Spleen (tissue), 11 donors: ENCODE measurements around the gene PRKG2. TPM values are rescaled to one million over a fixed set of nuclear protein-coding genes. Genes with fewer than 3 reads are reported as not detected.

Experiments
- DNase-seq: peaks from one replicate; pipeline ENCODE4 v3.0.0-alpha.2; 2020
- H3K27ac ChIP-seq, 8 donors: fragments of 200-600 bp; sonication (generic) in 7 of 8; 1 replicate in 4 of 8; 2 replicates in 4 of 8; pipeline versions ENCODE4 v1.5.0 to v1.8.0; 2016 to 2021; ENCODE audit warnings: inconsistent platforms in 4 of 8, mild to moderate bottlenecking in 4 of 8, moderate library complexity in 1 of 8
- H3K27me3 ChIP-seq, 7 donors: fragments of 200-600 bp; sonication (generic) in 6 of 7; replicated peaks in 1 of 7; 1 replicate in 4 of 7; 2 replicates in 3 of 7; pipeline versions ENCODE4 v1.5.0 to v1.8.0; 2016 to 2021; ENCODE audit warnings: inconsistent platforms in 3 of 7, mild to moderate bottlenecking in 1 of 7
- H3K36me3 ChIP-seq, 6 donors: fragments of 200-600 bp; sonication (generic) in 5 of 6; 1 replicate in 4 of 6; 2 replicates in 2 of 6; pipeline versions ENCODE4 v1.5.0 to v1.8.0; 2016 to 2021; ENCODE audit warnings: inconsistent platforms in 2 of 6
- H3K4me1 ChIP-seq, 6 donors: fragments of 200-600 bp; sonication (generic) in 5 of 6; 1 replicate in 3 of 6; 2 replicates in 3 of 6; pipeline versions ENCODE4 v1.5.0 to v1.8.0; 2016 to 2021; ENCODE audit warnings: inconsistent platforms in 3 of 6
- H3K4me3 ChIP-seq, 8 donors: fragments of 200-600 bp; sonication (generic) in 7 of 8; 1 replicate in 4 of 8; 2 replicates in 4 of 8; pipeline versions ENCODE4 v1.5.0 to v1.8.0; 2016 to 2021; ENCODE audit warnings: inconsistent platforms in 4 of 8, mild to moderate bottlenecking in 4 of 8, moderate library complexity in 2 of 8
- H3K9me3 ChIP-seq, 8 donors: fragments of 200-600 bp; sonication (generic) in 7 of 8; 1 replicate in 4 of 8; 2 replicates in 4 of 8; pipeline versions ENCODE4 v1.5.0 to v1.8.0; 2016 to 2021; ENCODE audit warnings: inconsistent platforms in 4 of 8
- CTCF ChIP-seq, 11 experiments: fragments of 200-600 bp in 7 of 11; fragments of 450-650 bp in 4 of 11; sonication (generic) in 4 of 11; IDR thresholded peaks in 8 of 11; conservative IDR thresholded peaks in 3 of 11; 1 replicate in 7 of 11; 2 replicates in 4 of 11; pipeline versions ENCODE4 v1.4.0 to v1.8.0; 2016 to 2021; ENCODE audit warnings: antibody characterized with exemption in 11 of 11, inconsistent platforms in 4 of 11, mild to moderate bottlenecking in 1 of 11
- POLR2A ChIP-seq, 3 donors: fragments of 450-650 bp; IDR thresholded peaks; one replicate each; pipeline ENCODE4 v1.5.1; 2017; ENCODE audit warnings: antibody characterized with exemption in 3 of 3, mild to moderate bottlenecking in 1 of 3
- POLR2AphosphoS5 ChIP-seq, 3 donors: sonication (generic); formaldehyde crosslinking; IDR thresholded peaks; one replicate each; pipeline ENCODE4 v1.5.1; 2017; ENCODE audit warnings: antibody characterized with exemption in 3 of 3
- WGBS, 5 donors: extraction: QIAGEN DNeasy Blood & Tissue Kit in 3 of 5; methylation state at CpG; one replicate each; pipeline versions ENCODE4 v1.1.5 to v1.1.7; 2013 to 2018; 5-methylcytosine and 5-hydroxymethylcytosine counted together
- intact Hi-C: fragments of 100-400 bp; cut with DNase I; formaldehyde crosslinking; loops from one replicate; pipeline ENCODE4 v1.15.0; 2023; ENCODE audit warnings: low total_unique reads
- polyA plus RNA-seq, 3 donors: library from polyadenylated mRNA; stranded (reverse); fragments of 200-250 nt; gene quantifications; one replicate each; pipeline ENCODE4 v1.2.1, GENCODE V29; 2013
- total RNA-seq, 7 donors: library from RNA; depleted of rRNA in 3 of 7; stranded (reverse); fragments of >200 nt in 3 of 7; fragmentation: NEBNext Ultra II Directional in 4 of 7; extraction: Animal tissue kit (Norgen Biotek cat#: 25700) in 4 of 7; gene quantifications; one replicate each; pipeline versions ENCODE4 v1.1.0 to v1.2.1, GENCODE V29; 2016 to 2021
- donor health status: healthy with polysubstance abuse.
- donor health status: DM: no; HTN: no; CAD: no; lungs with moderate emphysema.
- donor health status: DM: no; HTN: no; CAD: no.
- donor health status: Bipolar disorder and iron deficiency.
- donor health status: healthy.
- donor health status: DM: no; HTN: no; CAD: no.
- donor health status: DM: yes; HTN: yes; CAD: no.

The PRKG2 gene
- total and polyA plus RNA-seq, 10 donors = 0.06 to 0.51 (median 0.29) TPM

- WGBS, 5 donors = 75 to 94% (median 87%) methylated on average over 1 of the region's 1 CpG
- DNase-seq = no peak
Observed at GRCh38 chr4:81198609-81199008, 16.4 kb downstream of the PRKG2 start.

GRCh38 chr4:81197864-81198524 is 17.0 kb downstream of the PRKG2 start:
- no peaks in the 10 kb centered on the region for H3K9me3 ChIP-seq
- WGBS, 5 donors = 46 to 69% (median 52%) methylated on average over 4 of the region's 4 CpGs
- no peak for DNase-seq
- TF ChIP-seq CTCF (IDR thresholded peaks at IDR 0.05 in 8 of 11, conservative IDR thresholded peaks at IDR 0.05 in 3 of 11) (no peak), POLR2A (IDR thresholded peaks at IDR 0.05) (no peak), POLR2AphosphoS5 (IDR thresholded peaks at IDR 0.05) (no peak)
- intact Hi-C loops = no loop called here
- no peak overlapping the region for H3K4me3 ChIP-seq
- H3K27ac ChIP-seq = no peak overlapping the region
- no peaks in the 10 kb centered on the region for H3K36me3 ChIP-seq
- no peaks in the 10 kb centered on the region for H3K27me3 ChIP-seq
- no peaks in the 10 kb centered on the region for H3K4me1 ChIP-seq

More at GRCh38 chr4:81198609-81199008, 16.4 kb downstream of the PRKG2 start:
- no peaks in the 10 kb centered on the region for H3K9me3 ChIP-seq
- H3K27me3 ChIP-seq = no peaks in the 10 kb centered on the region
- no peak overlapping the region for H3K27ac ChIP-seq
- no peaks in the 10 kb centered on the region for H3K4me1 ChIP-seq
- H3K36me3 ChIP-seq = no peaks in the 10 kb centered on the region
- TF ChIP-seq POLR2A (IDR thresholded peaks at IDR 0.05) = no peak
- TF ChIP-seq CTCF (IDR thresholded peaks at IDR 0.05 in 8 of 11, conservative IDR thresholded peaks at IDR 0.05 in 3 of 11) = no peak
- no peak for TF ChIP-seq POLR2AphosphoS5 (IDR thresholded peaks at IDR 0.05)
- H3K4me3 ChIP-seq = no peak overlapping the region
- intact Hi-C loops = no loop called here

GRCh38 chr4:81196126-81196650 is 18.8 kb downstream of the PRKG2 start:
- Histone ChIP-seq H3K9me3 (peaks cover 0 to 2% (median 0%) of the 10 kb centered on the region in 8 donors), H3K27me3 (no peaks in the 10 kb centered on the region), H3K4me3 (no peak overlapping the region), H3K27ac (no peak overlapping the region), H3K36me3 (no peaks in the 10 kb centered on the region), H3K4me1 (no peaks in the 10 kb centered on the region)
- TF ChIP-seq POLR2AphosphoS5 (IDR thresholded peaks at IDR 0.05) (no peak), CTCF (IDR thresholded peaks at IDR 0.05 in 8 of 11, conservative IDR thresholded peaks at IDR 0.05 in 3 of 11) (no peak), POLR2A (IDR thresholded peaks at IDR 0.05) (no peak)
- 38 to 64% (median 57%) methylated on average over 3 of the region's 3 CpGs for WGBS, 5 donors
- DNase-seq = no peak
- intact Hi-C loops = no loop called here

- intact Hi-C loops = no loop called here
- no peaks in the 10 kb centered on the region for H3K4me1 ChIP-seq
- no peaks in the 10 kb centered on the region for H3K36me3 ChIP-seq
- WGBS, 5 donors = 85 to 94% (median 89%) methylated on average over 6 of the region's 6 CpGs
- H3K27ac ChIP-seq = no peak overlapping the region
- DNase-seq = no peak
- peaks cover 0 to 9% (median 0%) of the 10 kb centered on the region in 8 donors for H3K9me3 ChIP-seq
- no peak for TF ChIP-seq POLR2A (IDR thresholded peaks at IDR 0.05)
- no peak for TF ChIP-seq POLR2AphosphoS5 (IDR thresholded peaks at IDR 0.05)
- no peak overlapping the region for H3K4me3 ChIP-seq
- H3K27me3 ChIP-seq = no peaks in the 10 kb centered on the region
Observed at GRCh38 chr4:81195475-81195874, 19.5 kb downstream of the PRKG2 start.
